SIG-M5 (cell line): ENCODE data around the gene LAMB2.

ENCODE experiments used
- DNase-seq: peaks from one replicate; lab custom pipeline; 2025; lab: John Stamatoyannopoulos, UW

Gene LAMB2

GRCh38 chr3:49132437-49133225 is at the start of gene LAMB2:
LAMB2 (minus strand) TSS chr3:49133050; CDS start chr3:49132867, 183 bp downstream.
- DNase-seq, result no peak

- no peak for DNase-seq
Measured at GRCh38 chr3:49181351-49181750, 48.5 kb upstream of the LAMB2 start.

- DNase-seq, result no peak
Measured at GRCh38 chr3:49180116-49180515, 47.3 kb upstream of the LAMB2 start.

- no peak for DNase-seq
Measured at GRCh38 chr3:49177073-49177472, 44.2 kb upstream of the LAMB2 start.

GRCh38 chr3:49175530-49175929 is 42.7 kb upstream of the LAMB2 start:
- no peak for DNase-seq

GRCh38 chr3:49174397-49174985 is 41.6 kb upstream of the LAMB2 start:
- DNase-seq, result no peak

GRCh38 chr3:49173792-49174170 is 40.9 kb upstream of the LAMB2 start:
- no peak for DNase-seq

- DNase-seq, result no peak
Measured at GRCh38 chr3:49173116-49173791, 40.4 kb upstream of the LAMB2 start.

GRCh38 chr3:49172551-49173041 is 39.7 kb upstream of the LAMB2 start:
- DNase-seq, result no peak

GRCh38 chr3:49171775-49172500 is 39.1 kb upstream of the LAMB2 start:
- DNase-seq, result no peak

- no peak for DNase-seq
Measured at GRCh38 chr3:49171119-49171774, 38.4 kb upstream of the LAMB2 start, which contains the start of gene KLHDC8B. KLHDC8B (plus strand) TSS chr3:49171598; CDS start chr3:49172770, 1,172 bp downstream.

- no peak for DNase-seq
Measured at GRCh38 chr3:49170744-49171118, 37.9 kb upstream of the LAMB2 start.

- DNase-seq, result no peak
Measured at GRCh38 chr3:49166752-49167556, 34.1 kb upstream of the LAMB2 start.

- DNase-seq, result no peak
Measured at GRCh38 chr3:49165771-49166751, 33.2 kb upstream of the LAMB2 start, which contains the start of gene CCDC71. CCDC71 (minus strand) TSS chr3:49166331; CDS start chr3:49164208, 2,123 bp downstream.

- DNase-seq, result no peak
Measured at GRCh38 chr3:49164983-49165720, 32.3 kb upstream of the LAMB2 start.

- no peak for DNase-seq
Measured at GRCh38 chr3:49163609-49164008, 30.8 kb upstream of the LAMB2 start.

GRCh38 chr3:49162751-49163419 is 30.0 kb upstream of the LAMB2 start:
- DNase-seq, result no peak
